SKM-1 (cell line): ENCODE results near the gene SRGAP3.

Experiments
- DNase-seq: peaks from one replicate; lab custom pipeline; 2025; ENCODE audit not compliant: unreplicated experiment; lab: John Stamatoyannopoulos, UW

The SRGAP3 gene

GRCh38 chr3:9151240-9151639, 98.2 kb downstream of the SRGAP3 start:
- no peak for DNase-seq

- DNase-seq = no peak
Observed at GRCh38 chr3:9149566-9149965, 99.9 kb downstream of the SRGAP3 start.

- DNase-seq = no peak
Observed at GRCh38 chr3:9147896-9148266, 101.6 kb downstream of the SRGAP3 start.

- no peak for DNase-seq
Observed at GRCh38 chr3:9147215-9147895, 102.1 kb downstream of the SRGAP3 start.

- DNase-seq = no peak
Observed at GRCh38 chr3:9146367-9147071, 102.9 kb downstream of the SRGAP3 start.

- DNase-seq = no peak
Observed at GRCh38 chr3:9143184-9143583, 106.3 kb downstream of the SRGAP3 start.

- DNase-seq = no peak
Observed at GRCh38 chr3:9142362-9142761, 107.1 kb downstream of the SRGAP3 start.

GRCh38 chr3:9141928-9142289, 107.5 kb downstream of the SRGAP3 start:
- no peak for DNase-seq

GRCh38 chr3:9139366-9139765, 110.1 kb downstream of the SRGAP3 start:
- DNase-seq = no peak

- DNase-seq = no peak
Observed at GRCh38 chr3:9137676-9138075, 111.8 kb downstream of the SRGAP3 start.

- no peak for DNase-seq
Observed at GRCh38 chr3:9136746-9137465, 112.5 kb downstream of the SRGAP3 start.

GRCh38 chr3:9135930-9136525, 113.4 kb downstream of the SRGAP3 start:
- DNase-seq = no peak

GRCh38 chr3:9135526-9135925, 113.9 kb downstream of the SRGAP3 start:
- DNase-seq = no peak

GRCh38 chr3:9133656-9134055, 115.8 kb downstream of the SRGAP3 start:
- DNase-seq = no peak

- peak; percentile 14 for DNase-seq
Observed at GRCh38 chr3:9130345-9131305, 118.8 kb downstream of the SRGAP3 start.

GRCh38 chr3:9129365-9129764, 120.1 kb downstream of the SRGAP3 start:
- no peak for DNase-seq

- no peak for DNase-seq
Observed at GRCh38 chr3:9125278-9125951, 124.0 kb downstream of the SRGAP3 start.

GRCh38 chr3:9124730-9125129, 124.7 kb downstream of the SRGAP3 start:
- DNase-seq = no peak

GRCh38 chr3:9123840-9124239, 125.6 kb downstream of the SRGAP3 start:
- DNase-seq = no peak

- DNase-seq = no peak
Observed at GRCh38 chr3:9122732-9123364, 126.6 kb downstream of the SRGAP3 start.
